Stimulated activated CD8-positive, alpha-beta memory T cell treated with anti-CD3 and anti-CD28 coated beads, Interleukin-15, amount 100 ng/mL, for 1 hour (primary cell): ENCODE results near the gene FGF14.

Experiments used
- DNase-seq: peaks from one replicate; pipeline ENCODE4 v3.0.0-alpha.2; 2020; ENCODE audit warnings: low read depth

Gene FGF14

DNA sequence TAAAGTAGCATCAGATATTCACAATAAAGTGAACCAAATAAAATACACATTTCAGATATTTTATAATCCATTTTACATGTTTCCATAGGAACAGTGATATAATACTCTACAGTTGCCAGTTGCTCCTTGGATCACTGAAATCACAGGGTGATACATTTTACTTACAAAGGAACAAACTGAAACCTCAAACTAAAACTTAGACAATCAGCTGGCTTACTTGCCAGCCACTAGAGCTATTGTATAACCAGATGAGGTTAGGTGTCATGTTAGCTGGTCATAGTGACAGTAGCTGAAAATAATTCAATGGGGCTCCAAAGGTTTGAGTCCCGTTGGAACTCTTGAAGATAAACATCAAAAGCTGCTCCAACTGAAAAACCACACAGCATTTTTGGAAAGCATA lies 674.7 kb downstream of the FGF14 start:
- DNase-seq: no peak

DNA sequence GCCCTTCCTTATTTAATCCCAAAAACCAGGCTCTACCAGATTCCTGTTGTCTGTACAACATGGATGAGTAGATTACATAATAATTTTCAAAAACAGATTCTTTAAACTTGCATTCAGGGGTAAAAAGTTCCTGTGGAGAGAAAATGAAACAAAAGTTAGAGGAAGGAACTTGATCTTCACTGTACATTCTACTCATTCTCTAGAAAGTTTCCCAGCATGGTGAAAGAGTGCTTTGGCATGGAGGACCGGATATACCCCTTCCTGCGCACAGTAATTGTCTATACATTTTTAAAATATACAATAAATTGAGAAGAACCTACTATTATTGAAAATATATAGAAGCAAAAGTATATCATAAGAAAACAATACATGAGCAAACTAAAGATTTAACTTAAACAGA lies 675.2 kb downstream of the FGF14 start:
- no peak for DNase-seq

- DNase-seq: no peak
Measured at GRCh38 chr13:101718496-101718895, 683.4 kb downstream of the FGF14 start.

- DNase-seq: no peak
Measured at GRCh38 chr13:101717353-101717752, 684.5 kb downstream of the FGF14 start.

GRCh38 chr13:101714195-101714594 lies 687.7 kb downstream of the FGF14 start:
- DNase-seq: no peak

DNA sequence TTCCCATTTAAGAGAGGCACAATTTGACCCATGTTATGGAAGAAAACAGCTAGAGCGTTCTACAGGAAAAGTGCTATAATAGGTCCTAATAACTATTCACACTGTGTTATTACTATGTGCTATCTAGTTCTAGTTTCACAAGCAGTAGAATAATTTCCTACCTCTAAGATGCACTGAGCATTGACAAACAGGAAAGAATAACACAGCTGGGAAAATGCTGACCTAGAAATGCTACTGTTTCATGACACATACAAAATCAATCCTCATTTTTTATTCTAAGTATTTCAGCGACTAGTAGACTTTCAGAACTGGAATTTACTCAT lies 689.9 kb downstream of the FGF14 start:
- no peak for DNase-seq

GRCh38 chr13:101711307-101712025 lies 690.4 kb downstream of the FGF14 start:
- no peak for DNase-seq

GRCh38 chr13:101709952-101710351 lies 691.9 kb downstream of the FGF14 start:
- no peak for DNase-seq

DNA sequence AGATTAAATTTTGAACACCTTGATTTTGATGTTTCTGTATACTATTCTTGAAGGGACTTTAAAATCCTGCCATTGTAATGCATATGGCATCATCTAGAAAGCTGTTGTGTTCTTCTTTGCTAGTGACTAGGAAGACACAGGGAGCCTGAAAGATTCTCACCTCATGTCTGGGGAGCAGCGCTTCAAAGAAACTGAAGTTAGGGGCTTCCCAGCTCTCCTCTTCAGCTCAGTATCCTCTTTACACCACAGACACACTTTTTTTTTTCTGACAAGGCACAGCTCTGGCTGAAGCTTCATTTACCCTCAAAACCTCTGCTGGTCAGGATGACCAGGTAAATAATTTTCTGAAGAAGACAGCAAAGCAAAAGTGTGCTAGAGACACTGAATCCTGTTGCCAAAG lies 693.7 kb downstream of the FGF14 start:
- no peak for DNase-seq

DNA sequence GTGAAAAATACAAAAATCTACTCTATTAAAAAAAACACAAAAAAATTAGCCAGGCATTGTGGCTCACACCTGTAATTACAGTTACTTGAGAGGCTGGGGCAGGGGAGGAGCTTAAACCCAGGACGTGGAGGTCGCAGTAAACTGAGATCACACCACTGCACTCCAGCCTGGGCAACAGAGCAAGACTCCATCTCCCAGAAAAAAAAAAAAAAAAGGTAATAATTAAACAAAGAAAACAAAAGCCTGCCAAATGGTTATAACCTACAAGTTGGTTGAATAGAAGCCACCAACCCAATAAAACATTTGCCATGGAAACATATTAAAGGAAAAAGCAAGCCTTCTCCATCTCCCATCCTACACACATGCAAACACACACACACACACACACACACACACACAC lies 694.2 kb downstream of the FGF14 start:
- DNase-seq: no peak

DNA sequence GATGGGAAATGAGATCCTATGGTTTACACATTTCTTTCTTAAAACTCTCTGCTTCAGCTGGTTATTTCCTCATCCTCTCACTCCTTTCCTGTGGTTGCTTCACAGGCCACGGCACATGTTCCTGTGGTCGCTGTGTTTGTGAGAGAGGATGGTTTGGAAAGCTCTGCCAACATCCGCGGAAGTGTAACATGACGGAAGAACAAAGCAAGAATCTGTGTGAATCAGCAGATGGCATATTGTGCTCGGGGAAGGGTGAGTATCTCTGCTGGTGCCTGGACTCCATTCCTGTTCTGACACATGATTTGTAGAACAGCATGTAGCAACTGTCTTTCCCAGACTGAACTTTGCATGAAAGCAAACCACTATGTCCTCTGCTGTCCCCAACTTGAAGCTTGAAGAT lies 695.2 kb downstream of the FGF14 start:
- no peak for DNase-seq

GRCh38 chr13:101703838-101704237 lies 698.0 kb downstream of the FGF14 start:
- no peak for DNase-seq

GRCh38 chr13:101703081-101703480 lies 698.8 kb downstream of the FGF14 start:
- DNase-seq: no peak

DNA sequence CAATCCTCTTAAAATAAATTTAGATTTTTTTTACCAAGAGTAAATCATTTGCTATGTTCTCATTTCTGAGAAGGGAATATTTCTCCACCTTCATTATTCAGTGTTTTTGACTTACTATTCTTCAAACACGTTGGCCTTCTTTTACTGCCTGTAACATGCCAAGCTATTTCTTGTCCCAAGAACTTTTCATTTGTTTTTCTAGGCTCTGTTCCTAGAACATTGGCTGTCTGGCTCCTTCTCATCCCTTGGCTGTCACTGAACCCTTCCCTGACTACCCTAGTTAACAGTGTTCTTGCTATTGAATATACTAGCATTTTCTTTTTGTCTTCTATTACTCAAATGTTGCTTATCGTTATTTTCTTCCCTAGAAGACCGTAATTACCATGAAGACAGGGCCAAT lies 701.2 kb downstream of the FGF14 start:
- no peak for DNase-seq

DNA sequence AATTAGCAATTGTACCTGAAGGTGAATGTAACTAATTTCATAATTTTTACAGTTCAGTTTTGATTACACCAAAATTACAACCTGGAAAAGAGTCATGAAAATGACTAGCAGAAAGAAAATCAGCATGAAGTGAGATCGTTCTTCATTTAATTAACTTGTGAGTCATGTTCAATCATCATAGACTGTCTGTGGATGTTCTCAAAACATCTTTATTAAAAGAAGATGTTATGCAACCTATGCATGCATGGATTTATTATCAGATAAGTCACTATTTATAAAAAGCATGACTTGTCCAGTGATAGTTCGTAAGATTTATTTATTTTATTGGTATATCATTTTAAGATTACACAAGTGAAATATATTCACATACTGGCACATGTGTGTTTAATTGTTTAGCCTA lies 703.4 kb downstream of the FGF14 start:
- DNase-seq: no peak

DNA sequence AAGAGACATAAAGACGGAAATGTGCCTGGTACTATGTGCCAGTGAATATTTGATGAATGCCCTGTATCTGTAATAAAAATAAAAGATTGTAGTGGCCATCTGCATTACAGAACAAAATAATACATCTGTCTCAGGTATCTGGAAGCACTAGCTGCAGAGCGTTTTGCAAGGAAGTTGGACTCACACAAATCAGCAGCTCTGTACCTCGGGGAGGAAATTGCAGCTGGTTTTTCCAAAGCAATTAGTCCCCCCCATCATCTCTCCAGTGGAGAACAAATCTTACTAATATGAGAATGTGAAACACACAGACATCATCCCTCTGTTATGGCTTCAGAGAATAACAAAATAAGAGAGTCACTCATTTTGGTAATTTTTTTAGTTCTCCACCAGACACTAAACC lies 704.1 kb downstream of the FGF14 start:
- DNase-seq: no peak

DNA sequence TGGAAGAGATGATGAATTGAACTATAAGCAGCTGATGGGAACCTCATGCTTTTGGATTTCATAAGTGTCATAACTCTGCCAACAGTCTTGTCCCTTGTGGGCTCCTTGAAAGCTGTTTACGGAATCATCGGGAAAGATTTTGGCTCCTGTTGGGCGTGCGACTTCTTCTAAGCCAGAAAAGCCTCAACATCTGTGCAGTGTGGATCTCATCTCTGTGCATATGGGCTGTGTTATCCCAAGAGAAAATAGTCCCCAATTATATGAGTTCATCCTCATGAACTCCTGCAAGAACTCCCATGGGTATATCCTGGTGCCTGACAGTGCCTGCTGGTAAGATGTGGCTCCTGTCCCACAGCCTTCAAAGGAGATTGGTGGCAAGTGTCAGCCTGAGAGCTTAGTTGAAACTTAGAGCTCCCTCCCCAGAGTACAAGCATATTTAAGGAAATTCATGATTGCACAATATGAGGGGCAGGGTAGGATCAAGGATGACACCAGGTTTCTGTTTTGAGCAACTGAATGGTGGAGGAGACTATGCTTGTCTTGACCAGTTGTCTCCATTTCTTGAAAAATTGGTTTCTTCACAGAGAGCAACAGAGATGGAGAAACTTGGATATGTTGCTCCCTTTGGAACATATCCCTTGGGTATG lies 705.9 kb downstream of the FGF14 start:
- no peak for DNase-seq

GRCh38 chr13:101691341-101691860 lies 710.4 kb downstream of the FGF14 start:
- no peak for DNase-seq

DNA sequence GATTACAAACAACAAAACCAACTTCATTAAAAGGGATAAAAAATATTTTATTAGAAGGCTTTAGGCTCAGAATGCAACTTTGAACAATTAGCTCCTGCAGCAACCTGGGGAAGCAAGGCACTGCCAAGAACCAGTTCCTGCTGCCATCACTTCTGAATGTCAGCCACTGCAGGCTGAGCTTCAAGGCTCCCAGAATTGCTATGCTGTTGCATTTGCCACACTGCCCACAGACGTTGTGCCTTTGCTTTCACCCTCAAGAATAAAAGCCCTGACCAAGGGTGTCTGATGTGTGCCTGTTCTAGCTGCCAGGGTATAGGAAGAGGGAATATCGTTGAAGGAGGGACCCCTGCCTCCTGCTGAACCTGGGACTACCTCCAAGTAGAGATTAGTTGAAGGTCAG lies 711.0 kb downstream of the FGF14 start:
- no peak for DNase-seq

DNA sequence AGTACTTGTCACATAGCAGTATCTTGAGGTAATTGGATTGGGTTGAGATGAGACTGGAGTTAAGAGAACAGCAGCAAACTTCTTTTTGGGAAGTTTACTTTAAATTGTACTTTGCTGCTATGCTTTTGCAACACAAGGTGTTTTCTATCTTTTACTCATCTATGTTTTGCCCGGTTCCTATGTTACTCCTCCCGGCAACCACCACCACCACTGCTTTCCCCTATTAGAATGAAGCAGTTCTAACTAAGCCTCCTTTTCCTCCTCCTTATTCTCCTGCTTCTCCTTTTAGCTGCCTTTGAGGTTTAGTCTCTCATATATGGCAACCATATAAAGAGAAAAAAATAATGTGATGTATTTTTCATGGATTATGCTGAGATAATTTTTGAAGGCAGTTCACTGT lies 715.8 kb downstream of the FGF14 start:
- DNase-seq: no peak

- no peak for DNase-seq
Measured at GRCh38 chr13:101681834-101682233, 720.0 kb downstream of the FGF14 start.

- DNase-seq: no peak
Measured at GRCh38 chr13:101673360-101674105, 728.3 kb downstream of the FGF14 start.

DNA sequence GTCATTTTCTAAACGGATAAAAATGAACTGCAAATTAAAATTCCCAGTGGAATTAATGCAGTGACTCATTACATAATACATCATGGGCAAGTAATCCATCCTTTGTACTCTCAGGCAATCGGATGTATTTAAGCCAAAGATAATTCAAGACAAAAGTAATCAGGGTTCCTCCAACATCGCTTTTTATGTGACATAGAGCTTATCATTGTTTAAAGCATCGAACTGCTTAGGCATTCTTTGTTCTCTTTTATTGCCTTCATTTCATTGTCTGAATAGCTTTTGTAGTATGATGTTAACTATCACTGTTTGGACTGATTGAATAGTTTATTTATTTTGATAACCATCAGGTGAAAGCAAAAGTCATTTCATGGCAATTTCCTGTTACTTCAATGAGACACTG lies 740.0 kb downstream of the FGF14 start:
- DNase-seq: no peak
